CD4-positive, alpha-beta T cell treated with Interleukin-15 for 4 hours (primary cell): ENCODE data around the gene CSRNP3.
"Not testable (repeated sequence)": the region's sequence is repeated elsewhere in the genome, so short reads cannot be mapped to it uniquely, and the experiment has no call there.

Experiments
- DNase-seq: peaks from one replicate; pipeline ENCODE4 v3.0.0-alpha.2; 2020; ENCODE audit warnings: low spot score

CSRNP3 gene

GRCh38 chr2:165590999-165591398 lies 121.5 kb downstream of the CSRNP3 start:
- not testable (repeated sequence) for DNase-seq

GRCh38 chr2:165593081-165593480 lies 123.6 kb downstream of the CSRNP3 start:
- DNase-seq = no peak

GRCh38 chr2:165594231-165594934 lies 124.9 kb downstream of the CSRNP3 start:
- no peak for DNase-seq

GRCh38 chr2:165594935-165595255 lies 125.4 kb downstream of the CSRNP3 start:
- no peak for DNase-seq

GRCh38 chr2:165596788-165597187 lies 127.3 kb downstream of the CSRNP3 start:
- no peak for DNase-seq

- no peak for DNase-seq
Measured at GRCh38 chr2:165601065-165601830, 131.8 kb downstream of the CSRNP3 start.

GRCh38 chr2:165601928-165602521 lies 132.5 kb downstream of the CSRNP3 start:
- no peak for DNase-seq

GRCh38 chr2:165609672-165610071 lies 140.2 kb downstream of the CSRNP3 start:
- DNase-seq = no peak

GRCh38 chr2:165610591-165611029 lies 141.1 kb downstream of the CSRNP3 start:
- DNase-seq = no peak

- DNase-seq = no peak
Measured at GRCh38 chr2:165617741-165618481, 148.4 kb downstream of the CSRNP3 start.

GRCh38 chr2:165618806-165619205 lies 149.3 kb downstream of the CSRNP3 start:
- DNase-seq = no peak

- no peak for DNase-seq
Measured at GRCh38 chr2:165621086-165621560, 151.6 kb downstream of the CSRNP3 start.

- DNase-seq = no peak
Measured at GRCh38 chr2:165623161-165623560, 153.7 kb downstream of the CSRNP3 start.

GRCh38 chr2:165623783-165624469 lies 154.4 kb downstream of the CSRNP3 start:
- DNase-seq = no peak

- DNase-seq = no peak
Measured at GRCh38 chr2:165624470-165624800, 154.9 kb downstream of the CSRNP3 start.

- no peak for DNase-seq
Measured at GRCh38 chr2:165627470-165627869, 158.0 kb downstream of the CSRNP3 start.

- no peak for DNase-seq
Measured at GRCh38 chr2:165629776-165630175, 160.3 kb downstream of the CSRNP3 start.

- DNase-seq = no peak
Measured at GRCh38 chr2:165630236-165630635, 160.7 kb downstream of the CSRNP3 start.

GRCh38 chr2:165631089-165631488 lies 161.6 kb downstream of the CSRNP3 start:
- DNase-seq = no peak

GRCh38 chr2:165632594-165632993 lies 163.1 kb downstream of the CSRNP3 start:
- no peak for DNase-seq

GRCh38 chr2:165633431-165633830 lies 163.9 kb downstream of the CSRNP3 start:
- DNase-seq = no peak

- no peak for DNase-seq
Measured at GRCh38 chr2:165634282-165634681, 164.8 kb downstream of the CSRNP3 start.
